ENCODE data around the gene PLEKHG4B.

The PLEKHG4B gene

GRCh38 chr5:173392-174290 lies 81.7 kb downstream of the PLEKHG4B start:
- DNase-seq, result no peak

- no peak for DNase-seq
These were observed 82.3 kb downstream of the PLEKHG4B start for GRCh38 chr5:174291-174600.

GRCh38 chr5:174876-175465 lies 83.0 kb downstream of the PLEKHG4B start:
- DNase-seq, result no peak

- DNase-seq, result no peak
These were observed 84.4 kb downstream of the PLEKHG4B start for GRCh38 chr5:176296-176823.

- peak; percentile 65 for DNase-seq
These were observed 86.1 kb downstream of the PLEKHG4B start for GRCh38 chr5:178110-178509.

- DNase-seq, result no peak
These were observed 87.4 kb downstream of the PLEKHG4B start for GRCh38 chr5:179401-179800.

- no peak for DNase-seq
These were observed 88.4 kb downstream of the PLEKHG4B start for GRCh38 chr5:180286-180918.

GRCh38 chr5:181160-181559 lies 89.2 kb downstream of the PLEKHG4B start:
- DNase-seq, result no peak

GRCh38 chr5:181566-181965 lies 89.6 kb downstream of the PLEKHG4B start:
- no peak for DNase-seq

GRCh38 chr5:182126-182525 lies 90.2 kb downstream of the PLEKHG4B start:
- no peak for DNase-seq

- no peak for DNase-seq
These were observed 92.5 kb downstream of the PLEKHG4B start for GRCh38 chr5:184471-184870.

- no peak for DNase-seq
These were observed 93.4 kb downstream of the PLEKHG4B start for GRCh38 chr5:185095-186070.

GRCh38 chr5:186091-187041 lies 94.4 kb downstream of the PLEKHG4B start:
- no peak for DNase-seq

GRCh38 chr5:187042-187431 lies 95.1 kb downstream of the PLEKHG4B start:
- DNase-seq, result no peak

GRCh38 chr5:187617-188451 lies 95.9 kb downstream of the PLEKHG4B start:
- DNase-seq, result no peak

- DNase-seq, result peak; percentile 94
These were observed 96.8 kb downstream of the PLEKHG4B start for GRCh38 chr5:188488-189481.

GRCh38 chr5:189486-189885 lies 97.5 kb downstream of the PLEKHG4B start:
- DNase-seq, result no peak

GRCh38 chr5:189976-190365 lies 98.0 kb downstream of the PLEKHG4B start:
- DNase-seq, result no peak

GRCh38 chr5:190366-191035 lies 98.5 kb downstream of the PLEKHG4B start:
- peak; percentile 7 for DNase-seq

All from NCI-H774 (cell line).